Calu3 (cell line): ENCODE results near the gene USP2. TPM values are rescaled to one million over a fixed set of nuclear protein-coding genes. Genes with fewer than 3 reads are reported as not detected.

Experiments
- BruUV-seq: library from RNA; stranded (reverse); fragments of 400-500 nt; replicated peaks from 2 replicates; lab custom pipeline; 2021; lab: Mats Ljungman, UMichigan
- CTCF ChIA-PET: fragments of 300-600 bp; sonication (Branson Sonifier 250); formaldehyde crosslinking; loops from one replicate; lab custom pipeline; 2022; ENCODE audit warnings: antibody characterized with exemption; lab: Charles Lee
- DNase-seq: peaks from one replicate; pipeline ENCODE4 v3.0.0; 2022
- H3K27ac Mint-ChIP-seq: one replicate; pipeline ENCODE4 v1.8.0; 2022; ENCODE audit warnings: mixed read lengths; ENCODE audit not compliant: unreplicated experiment
- H3K27me3 Mint-ChIP-seq: one replicate; pipeline ENCODE4 v1.8.0; 2022; ENCODE audit warnings: mixed read lengths; ENCODE audit not compliant: unreplicated experiment
- H3K36me3 Mint-ChIP-seq: one replicate; pipeline ENCODE4 v1.8.0; 2022; ENCODE audit warnings: mild to moderate bottlenecking, moderate library complexity, mixed read lengths; ENCODE audit not compliant: insufficient read depth, unreplicated experiment
- H3K4me1 Mint-ChIP-seq: one replicate; pipeline ENCODE4 v1.8.0; 2022; ENCODE audit warnings: mild to moderate bottlenecking, low read depth, mixed read lengths; ENCODE audit not compliant: unreplicated experiment
- H3K4me3 Mint-ChIP-seq: one replicate; pipeline ENCODE4 v1.8.0; 2022; ENCODE audit warnings: mild to moderate bottlenecking, low read depth, moderate library complexity, mixed read lengths; ENCODE audit not compliant: unreplicated experiment
- H3K9me3 Mint-ChIP-seq: one replicate; pipeline ENCODE4 v1.8.0; 2022; ENCODE audit warnings: low read depth, mixed read lengths; ENCODE audit not compliant: unreplicated experiment
- intact Hi-C: fragments of 100-400 bp; cut with micrococcal nuclease; formaldehyde crosslinking; loops from one replicate; pipeline ENCODE4 v1.10.0; 2022; ENCODE audit not compliant: unreplicated experiment
- total RNA-seq: library from RNA; stranded (reverse); gene quantifications from 2 replicates; pipeline ENCODE4 v1.2.3, GENCODE V29; 2022
- TF ChIP-seq, protein P1 (sequence below): fragments of 200-600 bp; IDR thresholded peaks from one replicate; pipeline ENCODE4 v1.8.0; 2022; ENCODE audit warnings: antibody characterized with exemption; ENCODE audit not compliant: unreplicated experiment

Gene USP2
- total RNA-seq, 1 experiment from 2014 or later: 1.1 TPM

DNA sequence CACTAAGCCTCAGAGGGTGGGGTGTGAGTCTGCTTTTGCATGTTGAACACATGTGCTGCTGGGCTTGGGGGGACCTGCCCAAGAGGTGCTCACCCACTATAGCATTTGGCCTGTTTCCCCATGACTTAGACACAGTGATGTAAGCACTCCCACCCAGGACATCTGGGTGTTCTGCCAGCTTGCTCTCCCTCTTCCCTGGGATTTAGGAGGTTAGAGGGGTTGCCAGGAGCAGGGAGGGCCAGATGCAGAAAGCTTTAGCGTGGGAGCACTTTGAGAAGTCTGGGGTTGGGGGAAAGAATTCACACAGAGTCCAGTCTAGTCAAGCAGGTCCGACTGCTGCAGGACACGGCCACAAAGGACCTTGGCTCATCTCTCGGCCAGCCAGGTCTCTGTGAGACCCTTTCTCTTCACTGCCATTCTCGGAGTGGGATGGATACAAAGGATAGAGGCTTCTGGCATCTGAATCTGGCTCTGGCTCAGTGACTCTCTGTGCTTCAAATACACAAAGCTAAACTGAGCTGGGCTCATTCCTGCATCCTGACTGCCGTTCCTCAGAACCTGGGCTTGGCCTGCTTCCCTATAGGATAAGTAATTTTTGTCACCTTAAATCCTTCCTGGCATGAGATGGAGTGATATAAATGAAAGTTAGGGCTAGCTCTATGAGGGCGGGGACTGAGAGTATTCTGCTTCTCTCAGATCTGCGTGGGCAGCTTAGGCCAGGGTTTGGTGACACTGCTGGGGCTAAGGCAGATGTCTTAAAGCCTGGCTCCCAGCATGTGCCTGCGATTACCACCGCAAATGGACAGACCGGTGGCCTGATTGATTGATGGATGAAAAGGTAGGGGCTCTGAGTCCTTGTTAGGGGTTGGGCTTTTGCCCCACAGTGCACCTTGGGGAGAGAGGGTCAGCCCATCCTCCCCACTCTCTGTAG is 14.5 kb downstream of the USP2 start:
- intact Hi-C loops: no loop called here
- no peaks in the 10 kb centered on the region for H3K36me3 Mint-ChIP-seq
- no peak overlapping the region for H3K4me3 Mint-ChIP-seq
- H3K27ac Mint-ChIP-seq: no peak overlapping the region
- no peaks in the 10 kb centered on the region for H3K9me3 Mint-ChIP-seq
- DNase-seq: no peak
- peaks cover 9% of the 10 kb centered on the region for H3K4me1 Mint-ChIP-seq
- H3K27me3 Mint-ChIP-seq: peaks cover 13% of the 10 kb centered on the region
- no TSS peak for BruUV-seq
- TF ChIP-seq, protein P1, sequence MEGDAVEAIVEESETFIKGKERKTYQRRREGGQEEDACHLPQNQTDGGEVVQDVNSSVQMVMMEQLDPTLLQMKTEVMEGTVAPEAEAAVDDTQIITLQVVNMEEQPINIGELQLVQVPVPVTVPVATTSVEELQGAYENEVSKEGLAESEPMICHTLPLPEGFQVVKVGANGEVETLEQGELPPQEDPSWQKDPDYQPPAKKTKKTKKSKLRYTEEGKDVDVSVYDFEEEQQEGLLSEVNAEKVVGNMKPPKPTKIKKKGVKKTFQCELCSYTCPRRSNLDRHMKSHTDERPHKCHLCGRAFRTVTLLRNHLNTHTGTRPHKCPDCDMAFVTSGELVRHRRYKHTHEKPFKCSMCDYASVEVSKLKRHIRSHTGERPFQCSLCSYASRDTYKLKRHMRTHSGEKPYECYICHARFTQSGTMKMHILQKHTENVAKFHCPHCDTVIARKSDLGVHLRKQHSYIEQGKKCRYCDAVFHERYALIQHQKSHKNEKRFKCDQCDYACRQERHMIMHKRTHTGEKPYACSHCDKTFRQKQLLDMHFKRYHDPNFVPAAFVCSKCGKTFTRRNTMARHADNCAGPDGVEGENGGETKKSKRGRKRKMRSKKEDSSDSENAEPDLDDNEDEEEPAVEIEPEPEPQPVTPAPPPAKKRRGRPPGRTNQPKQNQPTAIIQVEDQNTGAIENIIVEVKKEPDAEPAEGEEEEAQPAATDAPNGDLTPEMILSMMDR: no peak
- CTCF ChIA-PET: interaction anchor here (1.1 kb wide), 1 partner anchor 29 kb away, joined by 3 read pairs; no protein-coding TSS in a partner anchor

DNA sequence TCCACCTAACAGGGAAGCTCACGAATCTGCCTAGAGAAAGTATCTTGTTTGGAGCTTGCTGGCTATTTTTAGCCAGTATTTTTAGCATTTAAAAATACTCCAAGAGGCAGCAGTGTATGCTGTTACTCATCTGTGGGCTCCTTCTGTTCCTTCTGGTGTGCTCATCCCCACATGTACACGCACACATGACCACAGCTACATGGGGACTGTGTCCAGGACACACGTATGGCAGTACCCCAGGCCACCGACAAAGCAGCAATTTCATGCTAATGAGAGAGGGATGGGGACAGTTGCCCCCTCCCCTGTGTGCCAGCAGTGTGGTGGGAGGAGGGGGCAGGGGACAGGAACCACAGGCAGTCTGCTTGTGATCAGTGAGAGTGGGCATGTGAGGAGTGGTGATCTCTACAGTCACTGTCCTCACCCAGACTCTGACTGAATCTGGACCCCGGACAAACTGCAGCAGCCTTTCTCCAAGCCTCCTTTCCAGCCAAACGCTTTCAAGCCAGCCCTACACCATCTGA is 16.4 kb downstream of the USP2 start:
- no peak overlapping the region for H3K27ac Mint-ChIP-seq
- DNase-seq: no peak
- H3K27me3 Mint-ChIP-seq: peaks cover 13% of the 10 kb centered on the region
- intact Hi-C loops: no loop called here
- no peaks in the 10 kb centered on the region for H3K36me3 Mint-ChIP-seq
- H3K9me3 Mint-ChIP-seq: no peaks in the 10 kb centered on the region
- BruUV-seq: no TSS peak
- H3K4me3 Mint-ChIP-seq: no peak overlapping the region
- peaks cover 18% of the 10 kb centered on the region for H3K4me1 Mint-ChIP-seq
- CTCF ChIA-PET: no interaction called here
- TF ChIP-seq, protein P1: no peak

DNA sequence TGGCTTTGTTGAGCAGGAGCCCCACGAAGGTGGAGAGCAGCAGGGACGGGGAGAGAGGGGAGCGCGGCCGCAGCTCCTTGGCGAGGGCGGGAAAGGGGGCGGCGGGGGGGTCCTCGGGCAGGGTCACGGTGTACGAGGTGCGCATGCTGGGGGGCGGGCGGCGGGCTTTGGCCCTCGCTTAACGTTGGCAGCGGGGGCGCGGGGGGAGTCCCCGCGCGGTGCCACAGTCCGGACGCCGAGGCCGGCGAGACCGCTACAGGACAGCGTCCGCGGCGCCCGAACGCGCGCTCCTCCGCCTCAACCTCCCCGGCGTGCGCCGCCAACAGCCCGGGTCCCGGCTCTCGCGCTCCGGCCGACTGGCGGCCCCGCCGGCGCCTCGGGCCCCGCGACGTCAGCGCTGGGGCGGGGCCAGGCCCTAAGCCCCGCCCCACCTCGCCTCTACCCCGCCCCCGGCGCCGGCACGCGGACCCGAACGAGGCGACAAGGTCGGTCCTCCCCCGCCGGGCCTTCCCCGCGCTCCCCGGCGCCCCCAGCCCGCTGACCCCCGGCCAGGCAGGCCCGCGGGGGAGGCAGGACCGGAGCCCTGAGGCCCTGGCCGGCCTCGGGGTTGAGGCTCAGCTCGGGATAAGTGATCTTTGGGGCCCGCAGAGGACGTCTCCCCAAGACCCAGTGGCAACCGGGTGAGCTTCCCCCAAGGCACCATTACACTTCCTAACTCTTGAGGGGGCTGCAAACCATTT is 17.5 kb downstream of the USP2 start:
- intact Hi-C loops: no loop called here
- H3K36me3 Mint-ChIP-seq: no peaks in the 10 kb centered on the region
- no TSS peak for BruUV-seq
- H3K27ac Mint-ChIP-seq: no peak overlapping the region
- peak overlapping the region; percentile 18 for H3K4me3 Mint-ChIP-seq
- no peaks in the 10 kb centered on the region for H3K9me3 Mint-ChIP-seq
- DNase-seq: peak; percentile 29
- CTCF ChIA-PET: no interaction called here
- peaks cover 13% of the 10 kb centered on the region for H3K27me3 Mint-ChIP-seq
- peaks cover 9% of the 10 kb centered on the region for H3K4me1 Mint-ChIP-seq
- TF ChIP-seq, protein P1: no peak

DNA sequence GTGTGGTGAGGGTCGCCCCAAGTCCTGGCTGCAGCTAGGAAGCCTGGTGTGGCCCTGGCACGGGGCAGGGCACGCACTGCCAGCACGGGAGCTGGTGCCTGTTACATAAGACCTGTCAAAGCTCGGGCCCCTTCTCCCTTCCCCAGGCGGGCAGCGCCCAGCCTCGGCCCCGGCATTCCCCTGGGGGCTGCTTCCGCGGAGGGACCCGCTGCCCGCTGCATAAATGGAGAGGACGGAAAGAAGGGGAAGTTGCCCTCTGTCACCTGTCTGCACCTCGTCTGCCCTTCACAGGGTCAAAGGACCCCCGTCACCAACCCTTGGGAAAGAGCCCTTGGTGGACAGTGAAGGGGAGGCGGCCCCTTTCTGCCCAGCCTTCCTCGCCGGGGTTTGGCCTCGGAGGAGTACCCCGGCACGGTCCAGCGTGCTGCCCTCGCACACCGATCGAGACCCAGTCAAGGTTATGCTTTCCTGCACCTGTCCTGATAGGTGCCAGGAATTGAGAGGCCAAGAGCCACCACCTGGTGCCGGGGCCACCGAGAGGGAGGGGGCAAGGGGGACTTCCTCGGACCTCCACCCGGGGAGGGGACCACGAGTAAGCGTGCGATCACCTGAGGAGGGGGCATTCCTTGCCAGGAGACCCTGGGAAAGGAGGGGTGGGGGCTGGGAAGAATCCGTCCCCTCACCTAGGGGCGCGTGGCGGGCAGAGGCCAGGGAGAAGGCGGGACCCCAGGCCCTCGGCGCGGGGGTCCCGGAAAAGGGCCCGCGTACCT is 18.2 kb downstream of the USP2 start:
- no peak overlapping the region for H3K27ac Mint-ChIP-seq
- intact Hi-C loops: no loop called here
- peaks cover 13% of the 10 kb centered on the region for H3K27me3 Mint-ChIP-seq
- no peak for DNase-seq
- CTCF ChIA-PET: no interaction called here
- no TSS peak for BruUV-seq
- TF ChIP-seq, protein P1: no peak
- H3K36me3 Mint-ChIP-seq: no peaks in the 10 kb centered on the region
- peaks cover 9% of the 10 kb centered on the region for H3K4me1 Mint-ChIP-seq
- no peaks in the 10 kb centered on the region for H3K9me3 Mint-ChIP-seq
- no peak overlapping the region for H3K4me3 Mint-ChIP-seq
